ENCODE data around the gene PAAF1. TPM values are rescaled to one million over a fixed set of nuclear protein-coding genes. Genes with fewer than 3 reads are reported as not detected.

The PAAF1 gene
- total and polyA plus RNA-seq, 2 experiments from 2014 or later: 13.6 to 18.1 TPM

DNA sequence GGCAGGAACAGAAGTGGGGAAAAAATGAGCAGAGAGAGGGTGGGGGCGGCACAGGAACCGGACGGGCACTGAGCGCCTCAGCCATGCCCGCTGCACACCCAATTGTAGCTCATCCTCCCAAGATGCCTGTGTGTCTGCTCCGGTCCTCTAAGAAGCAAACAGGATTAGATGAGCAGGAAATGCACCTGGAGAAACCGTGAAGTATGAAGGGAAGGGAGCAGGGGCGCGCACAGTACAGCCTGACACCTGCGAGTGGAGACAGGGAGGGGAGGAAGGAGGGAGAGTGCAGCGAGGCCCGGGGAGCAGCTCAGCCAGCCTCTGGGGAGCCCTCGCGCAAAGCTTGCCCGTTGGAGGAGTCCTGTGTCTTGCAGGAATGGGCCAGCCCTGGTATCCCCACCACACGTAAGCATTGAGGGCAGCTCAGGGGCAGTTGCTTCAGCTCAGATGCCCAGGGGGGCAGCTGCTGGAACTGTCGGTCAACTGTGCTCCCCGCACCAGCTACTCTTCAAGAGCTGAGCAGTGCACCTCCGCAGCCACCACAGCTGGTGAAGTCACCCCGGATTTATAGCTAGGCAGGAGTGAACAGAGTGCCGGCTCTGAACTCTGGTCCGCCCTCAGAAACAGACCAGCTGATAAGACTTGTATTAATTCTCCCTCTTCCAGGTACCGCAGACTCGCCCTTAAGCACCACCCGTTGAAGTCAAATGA lies 81.0 kb downstream of the PAAF1 start:
- no peaks in the 10 kb centered on the region for H3K4me1 ChIP-seq (ENCODE audit: insufficient read depth)
- TF ChIP-seq EZH2 (IDR thresholded peaks at IDR 0.05; ENCODE audit: low read depth, unreplicated experiment) (no peak), STAT1 (IDR thresholded peaks at IDR 0.05; ENCODE audit: unreplicated experiment) (no peak), NANOG (IDR thresholded peaks at IDR 0.05; ENCODE audit: borderline replicate concordance) (no peak)
- TF ChIP-seq, protein P1, sequence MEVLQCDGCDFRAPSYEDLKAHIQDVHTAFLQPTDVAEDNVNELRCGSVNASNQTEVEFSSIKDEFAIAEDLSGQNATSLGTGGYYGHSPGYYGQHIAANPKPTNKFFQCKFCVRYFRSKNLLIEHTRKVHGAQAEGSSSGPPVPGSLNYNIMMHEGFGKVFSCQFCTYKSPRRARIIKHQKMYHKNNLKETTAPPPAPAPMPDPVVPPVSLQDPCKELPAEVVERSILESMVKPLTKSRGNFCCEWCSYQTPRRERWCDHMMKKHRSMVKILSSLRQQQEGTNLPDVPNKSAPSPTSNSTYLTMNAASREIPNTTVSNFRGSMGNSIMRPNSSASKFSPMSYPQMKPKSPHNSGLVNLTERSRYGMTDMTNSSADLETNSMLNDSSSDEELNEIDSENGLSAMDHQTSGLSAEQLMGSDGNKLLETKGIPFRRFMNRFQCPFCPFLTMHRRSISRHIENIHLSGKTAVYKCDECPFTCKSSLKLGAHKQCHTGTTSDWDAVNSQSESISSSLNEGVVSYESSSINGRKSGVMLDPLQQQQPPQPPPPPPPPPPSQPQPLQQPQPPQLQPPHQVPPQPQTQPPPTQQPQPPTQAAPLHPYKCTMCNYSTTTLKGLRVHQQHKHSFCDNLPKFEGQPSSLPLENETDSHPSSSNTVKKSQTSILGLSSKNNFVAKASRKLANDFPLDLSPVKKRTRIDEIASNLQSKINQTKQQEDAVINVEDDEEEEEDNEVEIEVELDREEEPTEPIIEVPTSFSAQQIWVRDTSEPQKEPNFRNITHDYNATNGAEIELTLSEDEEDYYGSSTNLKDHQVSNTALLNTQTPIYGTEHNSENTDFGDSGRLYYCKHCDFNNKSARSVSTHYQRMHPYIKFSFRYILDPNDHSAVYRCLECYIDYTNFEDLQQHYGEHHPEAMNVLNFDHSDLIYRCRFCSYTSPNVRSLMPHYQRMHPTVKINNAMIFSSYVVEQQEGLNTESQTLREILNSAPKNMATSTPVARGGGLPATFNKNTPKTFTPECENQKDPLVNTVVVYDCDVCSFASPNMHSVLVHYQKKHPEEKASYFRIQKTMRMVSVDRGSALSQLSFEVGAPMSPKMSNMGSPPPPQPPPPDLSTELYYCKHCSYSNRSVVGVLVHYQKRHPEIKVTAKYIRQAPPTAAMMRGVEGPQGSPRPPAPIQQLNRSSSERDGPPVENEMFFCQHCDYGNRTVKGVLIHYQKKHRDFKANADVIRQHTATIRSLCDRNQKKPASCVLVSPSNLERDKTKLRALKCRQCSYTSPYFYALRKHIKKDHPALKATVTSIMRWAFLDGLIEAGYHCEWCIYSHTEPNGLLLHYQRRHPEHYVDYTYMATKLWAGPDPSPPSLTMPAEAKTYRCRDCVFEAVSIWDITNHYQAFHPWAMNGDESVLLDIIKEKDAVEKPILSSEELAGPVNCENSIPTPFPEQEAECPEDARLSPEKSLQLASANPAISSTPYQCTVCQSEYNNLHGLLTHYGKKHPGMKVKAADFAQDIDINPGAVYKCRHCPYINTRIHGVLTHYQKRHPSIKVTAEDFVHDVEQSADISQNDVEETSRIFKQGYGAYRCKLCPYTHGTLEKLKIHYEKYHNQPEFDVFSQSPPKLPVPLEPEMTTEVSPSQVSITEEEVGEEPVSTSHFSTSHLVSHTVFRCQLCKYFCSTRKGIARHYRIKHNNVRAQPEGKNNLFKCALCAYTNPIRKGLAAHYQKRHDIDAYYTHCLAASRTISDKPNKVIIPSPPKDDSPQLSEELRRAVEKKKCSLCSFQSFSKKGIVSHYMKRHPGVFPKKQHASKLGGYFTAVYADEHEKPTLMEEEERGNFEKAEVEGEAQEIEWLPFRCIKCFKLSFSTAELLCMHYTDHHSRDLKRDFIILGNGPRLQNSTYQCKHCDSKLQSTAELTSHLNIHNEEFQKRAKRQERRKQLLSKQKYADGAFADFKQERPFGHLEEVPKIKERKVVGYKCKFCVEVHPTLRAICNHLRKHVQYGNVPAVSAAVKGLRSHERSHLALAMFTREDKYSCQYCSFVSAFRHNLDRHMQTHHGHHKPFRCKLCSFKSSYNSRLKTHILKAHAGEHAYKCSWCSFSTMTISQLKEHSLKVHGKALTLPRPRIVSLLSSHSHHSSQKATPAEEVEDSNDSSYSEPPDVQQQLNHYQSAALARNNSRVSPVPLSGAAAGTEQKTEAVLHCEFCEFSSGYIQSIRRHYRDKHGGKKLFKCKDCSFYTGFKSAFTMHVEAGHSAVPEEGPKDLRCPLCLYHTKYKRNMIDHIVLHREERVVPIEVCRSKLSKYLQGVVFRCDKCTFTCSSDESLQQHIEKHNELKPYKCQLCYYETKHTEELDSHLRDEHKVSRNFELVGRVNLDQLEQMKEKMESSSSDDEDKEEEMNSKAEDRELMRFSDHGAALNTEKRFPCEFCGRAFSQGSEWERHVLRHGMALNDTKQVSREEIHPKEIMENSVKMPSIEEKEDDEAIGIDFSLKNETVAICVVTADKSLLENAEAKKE (CRISPR knock-in tag; IDR thresholded peaks at IDR 0.05): no peak
- TF ChIP-seq, protein P2, sequence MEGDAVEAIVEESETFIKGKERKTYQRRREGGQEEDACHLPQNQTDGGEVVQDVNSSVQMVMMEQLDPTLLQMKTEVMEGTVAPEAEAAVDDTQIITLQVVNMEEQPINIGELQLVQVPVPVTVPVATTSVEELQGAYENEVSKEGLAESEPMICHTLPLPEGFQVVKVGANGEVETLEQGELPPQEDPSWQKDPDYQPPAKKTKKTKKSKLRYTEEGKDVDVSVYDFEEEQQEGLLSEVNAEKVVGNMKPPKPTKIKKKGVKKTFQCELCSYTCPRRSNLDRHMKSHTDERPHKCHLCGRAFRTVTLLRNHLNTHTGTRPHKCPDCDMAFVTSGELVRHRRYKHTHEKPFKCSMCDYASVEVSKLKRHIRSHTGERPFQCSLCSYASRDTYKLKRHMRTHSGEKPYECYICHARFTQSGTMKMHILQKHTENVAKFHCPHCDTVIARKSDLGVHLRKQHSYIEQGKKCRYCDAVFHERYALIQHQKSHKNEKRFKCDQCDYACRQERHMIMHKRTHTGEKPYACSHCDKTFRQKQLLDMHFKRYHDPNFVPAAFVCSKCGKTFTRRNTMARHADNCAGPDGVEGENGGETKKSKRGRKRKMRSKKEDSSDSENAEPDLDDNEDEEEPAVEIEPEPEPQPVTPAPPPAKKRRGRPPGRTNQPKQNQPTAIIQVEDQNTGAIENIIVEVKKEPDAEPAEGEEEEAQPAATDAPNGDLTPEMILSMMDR (conservative IDR thresholded peaks at IDR 0.05; ENCODE audit: low read depth in 2 of 2): no peak
- Mint-ChIP-seq H3K4me1 (peaks cover 5% of the 10 kb centered on the region; the same call in 2 of the 3 replicates), H3K27me3 (ENCODE audit: insufficient read depth, low read depth, poor library complexity) (peaks cover 23% of the 10 kb centered on the region), H3K9me3 (no peaks in the 10 kb centered on the region), H3K4me3 (peak overlapping the region; percentile 66; the same call in 2 of the 3 replicates), H3K36me3 (ENCODE audit: low read depth) (no peaks in the 10 kb centered on the region), H3K27ac (no peak overlapping the region)
- no peaks in the 10 kb centered on the region for H3F3A ChIP-seq (replicated peaks; ENCODE audit: low read depth)
- DNase-seq (ENCODE audit: low spot score): no peak
- H3K4me2 ChIP-seq: no peak overlapping the region
- no peaks in the 10 kb centered on the region for H3K36me3 ChIP-seq (ENCODE audit: insufficient read depth)
- no peaks in the 10 kb centered on the region for H4K20me1 ChIP-seq (replicated peaks; ENCODE audit: insufficient read depth)
- peak overlapping the region; percentile 88 for H2AFZ ChIP-seq
- peak; percentile 76 for ATAC-seq
- H3K79me2 ChIP-seq (replicated peaks; ENCODE audit: insufficient read depth): no peaks in the 10 kb centered on the region
- no peak overlapping the region for H3K4me3 ChIP-seq
- no peaks in the 10 kb centered on the region for H3K27me3 ChIP-seq (ENCODE audit: insufficient read depth)
- H3K27ac ChIP-seq (ENCODE audit: low read depth): no peak overlapping the region
- no peaks in the 10 kb centered on the region for H3K9me2 ChIP-seq (ENCODE audit: insufficient read depth)
